ENCODE results near the gene HM13.
"Not testable (repeated sequence)": the region's sequence is repeated elsewhere in the genome, so short reads cannot be mapped to it uniquely, and the experiment has no call there.

Gene HM13

DNA sequence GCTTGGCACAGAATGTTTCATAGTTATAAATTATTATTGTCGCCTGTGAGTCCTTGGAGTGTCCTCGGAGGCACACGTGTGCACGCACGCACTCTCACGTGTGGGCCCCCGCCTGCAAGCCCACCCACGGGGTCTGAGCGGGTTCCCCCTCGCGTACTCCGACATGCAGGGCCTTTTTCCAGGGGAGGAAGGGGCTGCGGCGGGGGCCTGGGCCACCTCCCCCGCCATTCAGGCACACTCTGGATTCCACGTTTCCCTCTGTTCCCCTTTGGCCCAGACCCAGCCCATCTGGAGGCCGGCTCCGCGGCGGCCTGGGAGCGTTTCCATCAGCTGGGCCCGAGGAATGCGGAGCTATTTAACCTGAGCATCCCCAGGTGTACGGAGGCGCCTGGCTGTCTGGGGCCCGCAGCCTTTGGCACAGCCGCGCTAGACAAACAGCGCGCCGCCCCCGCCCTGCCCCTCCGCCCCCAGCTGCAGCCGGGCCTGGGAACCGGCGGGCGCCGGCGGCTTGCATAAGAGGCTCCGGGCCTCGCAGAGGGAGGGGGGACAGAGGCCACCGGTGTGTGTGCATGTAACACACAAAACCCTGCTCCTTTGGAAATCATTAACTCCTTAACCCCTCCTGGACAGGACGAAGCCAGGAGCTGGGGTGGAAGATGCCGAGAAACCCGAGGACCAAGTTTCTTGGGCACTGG is 94.2 kb downstream of the HM13 start:
- DNase-seq (ENCODE audit: low read depth): no peak

DNA sequence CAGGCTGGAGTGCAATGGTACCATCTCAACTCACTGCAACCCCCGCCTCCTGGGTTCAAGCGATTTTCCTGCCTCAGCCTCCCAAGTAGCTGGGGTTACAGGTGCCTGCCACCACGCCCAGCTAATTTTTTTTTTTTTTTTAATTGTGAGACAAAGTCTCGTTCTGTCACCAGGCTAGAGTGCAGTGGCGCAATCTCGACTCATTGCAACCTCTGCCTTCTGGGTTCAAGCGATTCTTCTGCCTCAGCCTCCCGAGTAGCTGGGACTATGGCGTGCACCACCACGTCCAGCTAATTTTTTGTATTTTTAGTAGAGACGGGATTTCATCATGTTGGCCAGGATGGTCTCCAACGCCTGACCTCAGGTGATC is 98.0 kb downstream of the HM13 start:
- not testable (repeated sequence) for DNase-seq (ENCODE audit: low read depth)

DNA sequence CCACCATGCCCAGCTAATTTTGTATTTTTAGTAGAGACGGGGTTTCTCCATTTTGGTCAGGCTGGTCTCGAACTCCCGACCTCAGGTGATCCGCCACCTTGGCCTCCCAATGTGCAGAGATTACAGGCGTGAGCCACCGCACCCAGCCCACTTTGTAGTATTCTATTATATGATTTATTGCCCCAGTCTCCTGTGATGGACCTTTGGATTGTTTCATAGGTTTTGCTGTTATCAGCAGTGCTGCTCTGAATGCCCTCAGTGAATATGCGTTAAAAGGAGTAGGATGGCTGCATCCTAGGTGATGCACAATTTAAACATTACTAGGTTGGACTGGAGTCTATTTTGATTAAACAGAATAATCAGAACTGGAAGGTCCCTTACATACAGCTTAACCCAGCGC is 101.2 kb downstream of the HM13 start:
- DNase-seq (ENCODE audit: low read depth): no peak

DNA sequence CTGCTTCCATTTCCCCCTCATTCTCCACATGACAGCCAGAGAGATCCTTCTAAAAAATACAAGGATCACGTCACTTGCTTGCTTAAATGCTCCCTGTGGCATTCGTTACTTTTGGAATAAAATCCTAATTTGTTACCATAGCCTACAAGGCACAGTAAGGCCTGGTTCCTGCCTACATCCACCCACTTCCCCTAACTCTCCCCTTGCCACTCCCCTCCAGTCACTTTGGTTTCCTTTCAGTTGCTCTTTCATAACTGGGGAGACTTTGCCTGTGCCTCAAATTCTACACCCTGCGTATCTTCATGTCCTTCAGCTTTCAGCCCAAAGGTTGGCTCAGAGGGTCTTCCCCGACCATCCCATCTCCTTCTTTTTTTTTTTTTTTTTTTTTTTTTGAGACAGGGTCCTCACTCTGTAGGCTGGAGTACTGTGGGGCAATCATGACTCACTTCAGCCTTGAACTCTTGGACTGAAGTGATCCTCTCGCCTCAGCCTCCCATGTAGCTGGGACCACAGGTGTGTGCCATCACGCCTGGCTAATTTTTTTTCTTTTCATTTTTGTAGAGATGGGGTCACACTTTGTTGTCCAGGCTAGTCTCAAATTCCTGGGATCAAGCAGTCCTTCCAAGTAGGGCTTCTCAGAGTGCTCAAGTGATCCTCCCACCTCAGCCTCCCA is 103.3 kb downstream of the HM13 start:
- no peak for DNase-seq (ENCODE audit: low read depth)

All from activated T-cell treated with anti-CD3 and anti-CD28 coated beads for 1 hour (primary cell).